GM19240 (cell line): ENCODE data around the gene CYBA.
"Not testable (repeated sequence)": the region's sequence is repeated elsewhere in the genome, so short reads cannot be mapped to it uniquely, and the experiment has no call there.

Experiments
- DNase-seq: peaks from one replicate; pipeline ENCODE4 v3.0.0; 2011; ENCODE audit warnings: low spot score; ENCODE audit not compliant: insufficient read length

Gene CYBA

DNA sequence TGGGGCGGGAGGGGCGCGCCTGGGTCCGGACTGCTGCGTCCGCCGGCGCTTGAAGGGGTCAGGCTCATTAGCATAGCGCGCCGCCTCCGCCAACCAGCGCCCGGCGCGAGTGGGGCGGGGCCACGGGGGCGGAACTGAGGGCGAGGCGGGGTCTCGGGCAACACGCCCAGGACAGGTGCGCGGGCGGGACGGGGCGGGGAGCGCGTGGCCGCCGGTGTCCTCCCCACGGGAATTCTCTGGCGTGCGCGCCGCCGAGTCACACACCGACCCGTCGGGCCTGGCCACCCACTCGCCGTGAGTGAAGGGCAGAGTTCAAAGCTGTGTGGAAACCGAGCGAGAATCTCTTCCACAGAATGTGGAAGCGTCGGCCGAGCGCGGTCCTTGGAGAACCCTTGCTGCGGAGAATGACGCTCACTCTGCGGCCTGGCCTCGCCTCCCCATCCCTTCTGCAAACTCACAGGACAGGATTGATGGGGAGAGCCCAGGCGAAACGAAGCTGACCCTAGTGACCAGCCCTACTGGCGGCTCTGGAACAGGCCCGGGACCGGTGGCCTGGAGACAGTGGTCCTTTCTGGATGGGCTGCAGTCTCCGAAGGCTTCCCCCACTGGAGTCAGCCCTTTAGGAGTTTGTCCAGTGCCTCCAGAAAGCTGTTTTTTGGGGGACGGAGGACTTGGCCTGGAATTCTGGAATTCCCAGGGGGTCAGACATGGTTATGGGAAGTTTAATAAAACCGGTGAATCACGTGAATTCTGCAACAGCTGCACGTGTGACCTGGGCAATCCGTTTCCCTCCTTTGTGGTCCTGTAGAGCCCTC, 35.8 kb upstream of the CYBA start, which contains the start of gene SNAI3:
Gene SNAI3, minus strand, starts transcription at position 69 of the 815 bp plus-strand sequence. CDS start 101 bp downstream, outside the sequence.
- peak; percentile 94 for DNase-seq

DNA sequence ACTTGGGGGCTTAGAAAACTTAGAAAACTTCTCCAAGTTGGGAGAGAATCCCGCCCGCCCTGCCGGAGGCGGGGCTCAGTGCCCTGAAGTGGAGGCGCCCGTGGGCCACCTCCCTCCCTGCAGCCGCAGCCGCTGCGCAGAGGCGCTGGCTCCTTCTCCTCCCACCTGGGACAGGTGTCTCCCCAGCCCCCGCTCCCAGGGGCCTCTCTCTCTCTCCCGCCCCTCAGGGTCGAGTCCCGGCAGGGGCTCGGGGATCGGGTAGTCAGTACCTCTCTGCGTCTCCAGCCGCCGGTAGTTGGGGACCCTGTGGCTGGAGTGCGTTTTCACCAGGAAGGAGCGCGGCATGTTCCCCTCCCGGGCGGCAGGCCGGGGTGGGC, 35.2 kb upstream of the CYBA start:
- no peak for DNase-seq

DNA sequence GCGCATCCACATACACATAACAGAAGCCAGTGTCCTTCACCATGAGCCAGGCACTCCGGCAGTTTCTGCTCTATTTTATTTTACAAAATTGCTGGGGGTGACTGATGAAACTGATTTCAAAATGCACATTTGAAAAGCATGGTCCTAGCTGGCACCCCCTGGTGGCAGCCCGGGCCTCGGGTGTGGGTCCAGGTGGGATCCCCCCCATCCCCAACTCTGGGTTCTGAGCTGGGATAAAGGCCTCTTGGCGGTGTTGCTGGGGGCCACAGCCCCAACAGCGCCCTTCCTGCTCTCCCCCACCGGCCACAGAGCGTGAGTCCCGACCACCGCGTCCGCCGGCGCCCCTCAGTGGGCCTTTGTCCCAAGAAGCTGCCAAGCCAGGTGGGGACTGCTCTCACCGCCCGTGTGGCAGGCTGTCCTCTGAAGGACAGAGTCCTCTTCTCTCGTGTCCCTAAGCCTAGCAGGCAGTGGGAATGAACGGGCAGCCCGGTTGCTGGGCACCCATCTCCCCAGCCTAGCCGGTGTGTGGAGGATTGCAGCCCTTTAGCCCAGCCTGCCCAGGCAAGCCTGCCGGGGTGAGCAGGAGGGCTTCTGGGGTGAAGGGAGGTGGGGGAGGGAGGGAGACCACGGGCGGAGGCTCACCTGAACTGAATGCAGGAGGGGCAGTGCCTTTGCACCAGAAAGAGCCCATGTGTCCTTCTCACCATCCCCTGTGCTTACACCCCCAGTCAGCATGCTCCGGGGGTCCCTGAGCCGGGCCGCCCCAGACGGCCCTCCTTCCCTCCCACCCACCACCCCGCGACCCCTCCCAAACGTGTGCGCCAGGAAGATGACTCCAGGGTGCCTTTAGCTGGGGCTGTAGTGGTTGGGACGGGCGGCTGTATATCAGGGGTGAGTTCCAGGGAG, 34.6 kb upstream of the CYBA start:
- DNase-seq, result no peak

DNA sequence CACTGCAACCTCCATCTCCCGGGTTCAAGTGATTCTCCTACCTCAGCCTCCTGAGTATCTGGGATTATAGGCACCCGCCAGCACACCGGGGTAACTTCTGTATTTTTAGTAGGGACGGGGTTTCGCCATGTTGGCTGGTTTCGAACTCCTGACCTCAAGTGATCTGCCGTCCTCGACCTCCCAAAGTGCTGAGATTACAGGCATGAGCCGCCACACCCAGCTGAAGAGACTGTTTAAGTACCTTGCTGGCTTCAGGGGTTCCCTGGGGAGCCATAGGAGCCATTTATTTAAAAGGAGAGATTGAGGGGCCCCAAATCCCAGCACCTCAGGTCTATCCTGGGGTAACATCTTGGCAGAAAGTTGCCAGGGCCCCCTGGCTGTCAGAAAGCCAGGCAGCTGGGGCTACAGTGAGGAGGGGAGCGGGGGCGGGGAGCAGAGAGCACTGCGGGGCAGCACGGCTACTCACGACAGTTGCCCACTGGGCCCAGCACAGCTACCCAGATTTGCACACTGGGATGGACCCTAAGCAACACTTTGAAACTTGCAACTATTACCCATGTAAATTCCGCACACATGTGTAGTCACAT, 33.8 kb upstream of the CYBA start:
- DNase-seq, result no peak

DNA sequence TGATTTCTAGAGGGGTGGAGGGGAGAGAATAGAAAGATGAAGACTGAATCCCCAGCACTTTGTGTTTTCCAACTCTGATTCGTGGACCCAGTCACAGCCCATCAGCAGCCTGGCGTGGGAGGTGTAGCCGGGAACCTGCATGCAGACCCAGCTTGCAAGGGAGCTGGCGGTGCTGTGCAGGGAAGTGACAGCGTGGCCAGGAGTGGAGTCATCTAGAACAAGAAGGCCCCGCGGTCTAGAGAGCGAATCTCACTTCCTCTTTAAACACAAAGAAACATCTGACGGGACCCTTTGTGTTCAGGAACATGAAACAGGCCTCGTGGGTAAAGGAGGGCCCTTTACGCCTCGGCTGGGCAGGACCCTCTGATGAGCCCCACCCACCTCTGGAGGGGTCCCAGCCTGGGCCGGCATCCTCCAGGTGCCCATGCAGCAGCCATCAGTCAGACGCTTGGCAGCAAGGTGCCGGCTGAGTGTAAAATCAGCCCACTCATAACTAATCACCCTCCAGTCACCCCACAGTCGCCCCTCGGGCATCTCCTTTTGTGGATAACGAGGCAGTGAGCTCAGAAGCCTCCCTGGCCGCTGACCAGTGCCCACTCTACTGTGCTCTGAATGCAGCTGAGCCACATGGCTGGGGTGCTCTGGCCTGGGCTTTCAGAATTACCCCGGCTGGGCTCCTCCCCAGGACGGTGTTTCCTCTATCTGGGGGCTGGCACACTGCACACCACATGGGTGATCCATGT, 31.0 kb upstream of the CYBA start:
- DNase-seq, result peak; percentile 92

DNA sequence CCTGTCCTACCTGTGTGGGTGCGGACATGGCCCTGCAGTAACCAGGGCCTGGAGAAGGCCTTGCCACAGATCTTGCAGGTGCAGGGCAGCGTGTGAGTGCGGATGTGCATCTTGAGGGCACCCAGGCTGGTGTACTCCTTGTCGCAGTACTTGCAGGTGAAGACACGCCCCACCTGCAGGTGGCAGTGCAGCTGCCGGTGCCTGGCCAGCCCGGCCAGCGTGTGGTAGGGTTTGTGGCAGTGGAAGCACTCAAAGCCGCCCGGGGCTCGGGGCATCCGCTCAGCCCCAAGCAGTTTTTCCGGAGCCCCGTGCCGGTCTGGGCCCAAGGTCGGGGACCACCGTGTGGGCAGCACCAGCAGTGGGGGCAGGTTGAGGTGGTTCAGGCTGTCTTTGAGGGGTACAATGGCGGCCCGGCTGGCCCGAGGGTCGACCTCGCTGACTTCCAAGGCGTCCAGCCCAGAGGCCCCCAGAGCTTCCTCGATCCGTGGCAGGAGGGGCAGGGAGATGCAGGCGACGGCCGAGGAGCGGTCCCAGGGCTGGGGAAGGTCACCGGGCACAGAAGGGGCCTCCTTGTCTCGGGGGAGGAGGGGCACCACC, 30.3 kb upstream of the CYBA start:
- DNase-seq, result no peak

DNA sequence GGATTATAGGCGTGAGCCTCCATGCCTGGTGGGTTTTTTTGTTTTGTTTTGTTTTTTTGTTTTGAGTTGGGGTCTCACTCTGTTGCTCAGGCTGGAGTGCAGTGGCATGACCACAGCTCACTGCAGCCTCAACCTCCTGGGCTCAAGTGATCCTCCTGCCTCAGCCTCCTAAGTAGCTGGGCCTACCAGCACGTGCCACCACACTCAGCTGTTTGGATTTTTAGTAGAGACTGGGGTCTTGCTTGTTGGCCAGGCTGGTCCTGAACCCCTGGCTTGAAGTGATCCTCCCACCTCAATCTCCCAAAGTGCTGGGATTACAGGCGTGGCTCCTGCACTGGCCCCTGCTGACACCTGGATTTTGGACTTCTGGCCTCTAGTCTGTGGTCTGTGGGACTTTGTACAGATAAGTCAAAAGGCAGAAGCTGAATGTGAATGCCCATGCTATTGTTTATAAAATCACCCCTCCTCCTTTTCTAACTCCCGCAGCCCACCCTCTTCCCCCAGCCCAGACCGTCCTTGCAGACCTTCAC, 29.8 kb upstream of the CYBA start:
- DNase-seq, result no peak

DNA sequence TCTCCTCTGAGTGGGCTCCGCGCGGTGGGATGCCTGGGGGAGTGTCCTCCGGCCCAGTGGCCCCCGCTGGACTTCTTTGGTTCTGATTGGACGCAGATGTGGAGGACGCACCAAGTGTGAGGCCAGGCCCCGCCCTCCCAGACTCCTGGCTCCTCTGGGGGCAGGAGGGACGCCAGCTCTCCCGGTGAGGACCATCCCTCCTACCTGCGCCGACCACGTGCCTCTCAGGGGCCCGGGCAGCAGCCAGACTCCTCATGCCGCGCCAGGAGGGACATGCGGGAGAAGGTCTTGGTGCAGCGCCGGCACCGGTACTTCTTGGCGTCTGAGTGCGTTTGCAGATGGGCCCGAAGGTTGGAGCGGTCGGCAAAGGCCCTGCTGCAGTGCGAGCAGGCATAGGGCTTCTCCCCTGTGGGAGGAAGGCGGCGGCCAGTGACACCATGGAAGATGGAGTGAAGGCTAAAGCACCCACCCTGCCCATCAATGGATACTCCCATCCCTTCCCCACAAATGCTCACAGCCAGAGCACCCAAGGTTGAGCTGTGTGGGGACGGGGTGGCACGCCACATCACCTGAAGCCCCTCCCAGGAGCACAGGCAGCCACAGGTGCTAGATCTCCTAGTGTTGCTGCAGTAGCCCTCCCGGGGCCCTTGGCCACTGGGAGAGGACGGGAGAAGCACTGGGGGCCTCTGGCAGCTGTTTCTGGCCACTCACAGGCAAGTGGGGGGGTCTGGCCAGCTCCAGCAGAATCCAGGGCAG, 27.5 kb upstream of the CYBA start:
- no peak for DNase-seq

DNA sequence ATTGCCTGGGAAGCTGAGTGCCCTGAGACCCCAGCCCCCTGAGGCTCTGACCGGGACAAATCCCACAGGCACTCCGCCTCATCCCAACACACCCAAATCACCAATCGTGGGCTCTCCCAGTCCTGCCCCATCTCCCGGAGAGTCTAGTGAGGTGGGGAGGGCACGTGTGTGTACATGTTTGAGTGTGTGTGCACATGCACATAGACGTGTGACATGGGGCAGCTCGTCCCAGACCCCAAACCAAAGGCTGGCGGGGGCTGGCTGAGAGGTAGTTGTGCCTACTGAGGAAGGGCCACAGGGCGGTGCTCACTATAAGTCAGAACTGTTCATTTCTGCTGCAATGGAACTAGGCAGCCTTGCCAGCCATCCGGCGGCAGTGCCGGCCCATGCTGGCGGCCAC, 26.9 kb upstream of the CYBA start:
- no peak for DNase-seq

DNA sequence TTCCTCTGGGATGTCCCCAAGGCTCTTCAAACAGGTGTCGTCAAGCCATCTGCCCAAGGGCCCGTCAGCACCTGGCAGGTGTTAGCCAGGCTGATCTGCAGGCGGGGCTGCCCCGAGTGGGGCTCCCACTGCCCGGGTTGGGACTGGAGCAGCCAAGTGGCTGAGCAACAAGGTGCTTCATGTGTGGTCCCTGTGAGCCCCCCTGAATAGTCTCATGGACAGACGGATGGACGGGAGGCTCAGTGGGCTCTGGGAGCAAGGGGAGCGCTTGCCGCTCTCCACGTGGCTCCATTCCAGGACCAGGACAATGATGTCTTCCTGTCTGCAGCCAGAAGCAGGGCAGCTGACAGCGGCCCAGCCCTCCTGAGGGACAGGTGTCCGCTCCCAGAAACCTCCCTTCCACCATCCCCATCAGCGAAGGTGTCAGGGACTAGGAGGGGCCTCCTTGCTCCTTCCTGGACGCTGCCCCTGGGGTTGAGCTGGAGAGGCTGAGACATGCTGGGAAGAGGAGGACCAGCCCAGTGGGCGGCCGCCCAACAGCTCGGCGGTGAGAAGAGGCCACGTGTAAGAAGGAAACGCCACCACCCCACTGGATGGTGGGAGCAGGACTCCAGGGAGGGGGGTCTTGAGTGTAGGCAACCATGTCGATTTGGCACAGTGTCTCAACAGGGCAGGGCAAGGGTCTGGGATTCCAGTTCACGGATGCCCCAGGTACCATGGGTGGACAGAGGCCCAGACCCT, 25.8 kb upstream of the CYBA start:
- no peak for DNase-seq

DNA sequence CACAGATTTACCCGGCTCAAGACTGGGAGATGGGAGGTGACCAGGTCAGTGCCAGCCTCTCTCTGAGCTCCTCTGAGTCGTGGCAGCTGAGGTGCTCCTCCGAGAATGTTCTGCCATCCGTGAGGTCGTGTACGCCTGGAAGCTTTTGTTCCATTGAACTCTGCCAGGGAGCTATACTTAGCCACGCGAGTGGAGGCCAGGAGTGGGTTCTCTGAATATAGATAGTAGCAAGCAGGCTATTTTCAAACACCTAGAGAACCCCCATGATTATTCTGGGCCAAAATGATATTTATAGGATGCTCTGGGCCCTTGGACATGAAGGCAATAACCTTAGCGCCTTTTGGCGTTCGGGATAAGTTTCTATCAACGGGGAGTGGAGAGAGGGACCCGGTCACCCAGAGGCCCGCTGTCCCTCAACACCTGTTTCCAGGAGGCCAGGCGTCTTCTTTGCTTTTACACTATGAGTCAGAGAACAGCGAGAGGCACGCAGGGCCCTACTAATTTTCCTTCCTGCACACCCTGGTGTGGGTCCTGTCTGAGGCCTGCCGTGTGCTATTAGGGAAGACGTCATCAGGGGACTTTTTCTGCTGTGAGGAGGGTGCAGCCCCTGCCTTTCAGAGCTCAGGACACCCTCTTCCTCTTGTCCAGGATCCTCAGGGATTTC, 23.0 kb upstream of the CYBA start:
- no peak for DNase-seq

DNA sequence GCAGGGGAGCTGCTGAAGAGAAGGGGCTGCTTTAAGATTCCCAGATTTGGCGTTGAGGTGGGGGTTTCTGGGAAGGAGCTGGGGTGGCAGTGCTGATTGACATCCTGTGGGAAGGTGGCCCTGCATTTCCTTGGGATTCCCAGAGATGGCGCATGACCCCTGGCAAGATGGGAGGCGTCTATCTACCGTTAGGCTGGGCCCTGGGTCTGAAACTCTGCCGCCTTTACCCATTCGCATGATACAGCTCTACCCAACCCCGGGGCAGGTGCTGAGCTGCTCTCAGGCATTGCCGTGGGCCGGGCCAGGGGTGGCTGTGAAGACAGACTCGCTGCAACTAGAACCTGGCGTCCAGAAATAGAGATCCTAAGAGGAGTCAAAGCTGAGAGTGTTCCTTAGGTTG, 21.9 kb upstream of the CYBA start:
- no peak for DNase-seq

DNA sequence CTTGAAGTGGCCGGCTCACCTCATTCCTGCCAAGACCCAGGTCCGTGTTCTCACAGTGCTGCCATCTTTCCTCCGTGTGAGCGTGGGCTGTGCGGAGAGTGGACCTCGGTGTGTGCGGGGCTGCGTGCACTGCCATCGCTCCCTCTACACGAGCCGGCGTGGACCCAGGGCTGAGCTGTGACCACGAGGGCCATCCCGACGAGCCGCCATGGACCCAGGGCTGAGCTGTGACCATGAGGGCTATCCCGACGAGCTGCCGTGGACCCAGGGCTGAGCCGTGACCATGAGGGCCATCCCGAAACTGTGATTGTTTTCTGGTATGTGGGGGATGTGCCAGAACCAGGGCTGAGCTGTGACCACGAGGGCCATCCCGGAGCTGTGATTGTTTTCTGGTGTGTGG, 21.0 kb upstream of the CYBA start:
- DNase-seq, result no peak

DNA sequence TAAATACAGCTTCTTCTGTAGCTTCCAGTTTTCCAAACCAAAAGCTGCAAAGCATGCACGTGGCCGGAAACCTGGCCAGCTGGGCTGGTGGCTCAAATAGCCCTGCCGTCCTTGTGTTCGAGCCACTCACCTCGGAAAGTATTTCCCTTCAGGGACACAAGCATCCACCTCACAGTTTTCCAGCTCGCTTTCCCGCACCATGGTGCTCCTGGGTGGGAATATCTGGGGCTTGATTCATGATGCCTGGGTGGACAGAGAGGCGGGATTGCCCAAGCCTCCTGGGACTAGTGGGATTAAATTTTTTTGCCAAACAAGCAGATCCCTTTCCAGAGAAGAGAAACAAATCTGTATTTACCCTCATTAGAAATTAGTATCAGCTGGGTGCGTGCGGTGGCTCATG, 19.1 kb upstream of the CYBA start:
- DNase-seq, result no peak

DNA sequence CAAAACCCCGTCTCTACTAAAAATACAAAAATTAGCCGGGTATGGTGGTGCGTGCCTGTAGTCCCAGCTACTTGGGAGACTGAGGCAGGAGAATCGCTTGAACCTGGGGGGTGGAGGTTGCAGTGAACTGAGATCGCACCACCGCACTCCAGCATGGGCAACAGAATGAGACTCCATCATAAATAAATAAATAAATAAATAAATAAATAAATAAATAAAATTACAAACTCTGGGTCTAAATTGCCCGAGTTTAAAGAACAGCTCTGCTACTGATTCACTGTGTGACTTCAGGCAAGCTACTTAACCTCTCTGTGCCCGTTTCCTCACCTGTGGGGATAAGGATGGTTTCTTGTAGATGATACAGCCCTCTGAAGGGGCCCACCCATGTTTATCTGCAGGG, 18.6 kb upstream of the CYBA start:
- not testable (repeated sequence) for DNase-seq

DNA sequence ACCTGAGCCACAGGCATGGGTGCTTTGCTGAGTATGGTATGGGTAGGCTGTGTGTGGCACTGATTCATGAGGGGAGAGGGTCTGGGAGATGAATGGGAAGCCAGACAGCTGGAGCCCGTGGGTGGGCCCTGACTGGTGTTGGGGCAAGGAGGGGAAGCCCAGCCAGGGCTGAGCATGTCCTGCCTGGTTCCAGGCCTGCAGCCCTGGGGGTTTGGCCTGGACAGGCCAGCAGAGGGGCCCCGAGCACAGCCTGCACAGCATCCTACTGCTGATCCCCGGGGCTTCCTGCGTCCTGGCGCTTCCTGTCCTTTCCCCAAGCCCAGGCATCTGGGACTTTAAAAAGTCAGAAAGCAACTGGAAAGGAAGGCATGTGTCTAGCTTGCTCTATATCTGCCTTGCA, 16.6 kb upstream of the CYBA start:
- DNase-seq, result no peak

DNA sequence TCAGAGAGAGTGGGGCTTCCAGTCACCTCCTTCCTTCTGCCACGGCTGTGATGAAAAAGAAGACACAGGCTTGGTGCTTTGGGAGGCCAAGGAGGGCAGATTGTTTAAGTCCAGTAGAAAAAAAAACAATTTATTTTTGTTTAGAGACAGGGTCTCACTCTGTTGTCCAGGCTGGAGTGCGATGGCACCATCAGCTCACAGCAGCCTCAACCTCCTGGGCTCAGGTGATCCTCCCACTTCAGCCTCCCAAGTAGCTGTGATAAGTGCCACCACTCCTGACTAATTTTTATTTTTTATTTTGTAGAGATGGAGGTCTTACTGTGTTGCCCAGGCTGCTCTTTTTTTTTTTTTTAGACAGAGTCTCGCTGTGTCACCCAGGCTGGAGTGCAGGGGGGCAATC, 14.7 kb upstream of the CYBA start:
- DNase-seq, result no peak

DNA sequence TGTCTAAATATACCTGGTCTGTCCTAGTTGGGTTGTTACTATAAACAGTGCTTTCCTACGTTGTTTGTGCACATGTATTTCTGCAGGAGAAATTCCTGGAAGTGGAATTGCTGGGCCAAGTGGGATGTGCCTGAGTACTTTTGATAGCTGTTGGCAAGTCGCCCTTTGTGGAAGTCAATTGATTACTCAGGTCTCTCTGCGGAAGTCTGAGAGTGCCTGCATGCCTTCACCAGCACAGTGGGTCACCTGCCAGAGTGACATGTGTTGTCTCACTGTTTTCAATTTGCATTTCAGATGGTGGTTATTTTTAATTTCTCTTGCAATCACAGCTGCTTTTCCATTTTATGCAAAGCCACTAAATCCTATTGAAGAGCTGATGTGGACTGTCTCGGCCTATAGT, 14.3 kb upstream of the CYBA start:
- DNase-seq, result no peak
